ENCODE measurements around the gene BHLHE41. TPM values are rescaled to one million over a fixed set of nuclear protein-coding genes. Genes with fewer than 3 reads are reported as not detected.

Gene BHLHE41
- total and polyA plus RNA-seq, 9 of the 15 experiments (the other 6 are each of a cell fraction or from before 2014, with no cell fraction given), result not detected

GRCh38 chr12:26126340-26127284 lies 1.8 kb upstream of the BHLHE41 start (continued):
- TF ChIP-seq, protein P1, sequence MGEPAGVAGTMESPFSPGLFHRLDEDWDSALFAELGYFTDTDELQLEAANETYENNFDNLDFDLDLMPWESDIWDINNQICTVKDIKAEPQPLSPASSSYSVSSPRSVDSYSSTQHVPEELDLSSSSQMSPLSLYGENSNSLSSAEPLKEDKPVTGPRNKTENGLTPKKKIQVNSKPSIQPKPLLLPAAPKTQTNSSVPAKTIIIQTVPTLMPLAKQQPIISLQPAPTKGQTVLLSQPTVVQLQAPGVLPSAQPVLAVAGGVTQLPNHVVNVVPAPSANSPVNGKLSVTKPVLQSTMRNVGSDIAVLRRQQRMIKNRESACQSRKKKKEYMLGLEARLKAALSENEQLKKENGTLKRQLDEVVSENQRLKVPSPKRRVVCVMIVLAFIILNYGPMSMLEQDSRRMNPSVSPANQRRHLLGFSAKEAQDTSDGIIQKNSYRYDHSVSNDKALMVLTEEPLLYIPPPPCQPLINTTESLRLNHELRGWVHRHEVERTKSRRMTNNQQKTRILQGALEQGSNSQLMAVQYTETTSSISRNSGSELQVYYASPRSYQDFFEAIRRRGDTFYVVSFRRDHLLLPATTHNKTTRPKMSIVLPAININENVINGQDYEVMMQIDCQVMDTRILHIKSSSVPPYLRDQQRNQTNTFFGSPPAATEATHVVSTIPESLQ (CRISPR knock-in tag; IDR thresholded peaks at IDR 0.05), result no peak
- TF ChIP-seq, protein P2, sequence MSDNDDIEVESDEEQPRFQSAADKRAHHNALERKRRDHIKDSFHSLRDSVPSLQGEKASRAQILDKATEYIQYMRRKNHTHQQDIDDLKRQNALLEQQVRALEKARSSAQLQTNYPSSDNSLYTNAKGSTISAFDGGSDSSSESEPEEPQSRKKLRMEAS (CRISPR knock-in tag; IDR thresholded peaks at IDR 0.05), result no peak
- no peak for TF ChIP-seq JUN (IDR thresholded peaks at IDR 0.05; ENCODE audit: borderline replicate concordance, low read depth, low read length)
- TF ChIP-seq JUN (CRISPR knock-in tag; IDR thresholded peaks at IDR 0.05; ENCODE audit: borderline replicate concordance), result no peak
- TF ChIP-seq, protein P3, sequence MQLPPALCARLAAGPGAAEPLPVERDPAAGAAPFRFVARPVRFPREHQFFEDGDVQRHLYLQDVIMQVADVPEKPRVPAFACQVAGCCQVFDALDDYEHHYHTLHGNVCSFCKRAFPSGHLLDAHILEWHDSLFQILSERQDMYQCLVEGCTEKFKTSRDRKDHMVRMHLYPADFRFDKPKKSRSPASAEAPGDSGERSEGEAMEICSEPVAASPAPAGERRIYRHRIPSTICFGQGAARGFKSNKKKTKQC (CRISPR knock-in tag; IDR thresholded peaks at IDR 0.05), result no peak
- no peak for TF ChIP-seq KLF10 (CRISPR knock-in tag; IDR thresholded peaks at IDR 0.05)
- no peak for TF ChIP-seq GTF2B (IDR thresholded peaks at IDR 0.05; ENCODE audit: extremely low read depth, insufficient read length)
- no peak for TF ChIP-seq ZNF77 (CRISPR knock-in tag; IDR thresholded peaks at IDR 0.05)
- TF ChIP-seq, protein P4, sequence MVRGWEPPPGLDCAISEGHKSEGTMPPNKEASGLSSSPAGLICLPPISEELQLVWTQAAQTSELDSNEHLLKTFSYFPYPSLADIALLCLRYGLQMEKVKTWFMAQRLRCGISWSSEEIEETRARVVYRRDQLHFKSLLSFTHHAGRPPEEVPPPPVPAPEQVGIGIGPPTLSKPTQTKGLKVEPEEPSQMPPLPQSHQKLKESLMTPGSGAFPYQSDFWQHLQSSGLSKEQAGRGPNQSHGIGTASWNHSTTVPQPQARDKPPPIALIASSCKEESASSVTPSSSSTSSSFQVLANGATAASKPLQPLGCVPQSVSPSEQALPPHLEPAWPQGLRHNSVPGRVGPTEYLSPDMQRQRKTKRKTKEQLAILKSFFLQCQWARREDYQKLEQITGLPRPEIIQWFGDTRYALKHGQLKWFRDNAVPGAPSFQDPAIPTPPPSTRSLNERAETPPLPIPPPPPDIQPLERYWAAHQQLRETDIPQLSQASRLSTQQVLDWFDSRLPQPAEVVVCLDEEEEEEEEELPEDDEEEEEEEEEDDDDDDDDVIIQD (CRISPR knock-in tag; IDR thresholded peaks at IDR 0.05), result no peak
- peak; percentile 38; the same call in 1 of the 2 replicates for TF ChIP-seq BHLHE40 (IDR thresholded peaks at IDR 0.05; ENCODE audit: low read length)
- no peak for TF ChIP-seq NCOA2 (IDR thresholded peaks at IDR 0.05; ENCODE audit: partially characterized antibody in 2 of 2)
- TF ChIP-seq, protein P5, sequence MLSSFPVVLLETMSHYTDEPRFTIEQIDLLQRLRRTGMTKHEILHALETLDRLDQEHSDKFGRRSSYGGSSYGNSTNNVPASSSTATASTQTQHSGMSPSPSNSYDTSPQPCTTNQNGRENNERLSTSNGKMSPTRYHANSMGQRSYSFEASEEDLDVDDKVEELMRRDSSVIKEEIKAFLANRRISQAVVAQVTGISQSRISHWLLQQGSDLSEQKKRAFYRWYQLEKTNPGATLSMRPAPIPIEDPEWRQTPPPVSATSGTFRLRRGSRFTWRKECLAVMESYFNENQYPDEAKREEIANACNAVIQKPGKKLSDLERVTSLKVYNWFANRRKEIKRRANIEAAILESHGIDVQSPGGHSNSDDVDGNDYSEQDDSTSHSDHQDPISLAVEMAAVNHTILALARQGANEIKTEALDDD (IDR thresholded peaks at IDR 0.05), result no peak
- TF ChIP-seq RAD51 (IDR thresholded peaks at IDR 0.05; ENCODE audit: borderline replicate concordance, low read depth), result peak; percentile 48; the same call in 1 of the 2 replicates
- TF ChIP-seq MCM3 (IDR thresholded peaks at IDR 0.05), result no peak
- peak; percentile 30; the same call in 1 of the 2 replicates for TF ChIP-seq EZH2 (IDR thresholded peaks at IDR 0.05; ENCODE audit: borderline replicate concordance, low read depth, low read length)
- no peak for TF ChIP-seq SPI1 (IDR thresholded peaks at IDR 0.05; ENCODE audit: borderline replicate concordance, low read depth, low read length)
- no peak for TF ChIP-seq HES1 (IDR thresholded peaks at IDR 0.05; ENCODE audit: low read depth)
- TF ChIP-seq YY1 (IDR thresholded peaks at IDR 0.05; ENCODE audit: borderline replicate concordance in 1 of 3, control insufficient read depth in 1 of 3, extremely low read depth in 1 of 3, insufficient read depth in 3 of 3, insufficient read length in 1 of 3, insufficient replicate concordance in 2 of 3, low read depth in 1 of 3, low read length in 2 of 3), result no peak

Measured in K562 (cell line).